ENCODE data around the gene DYNC2I2.

The DYNC2I2 gene

GRCh38 chr9:128619779-128620178 lies 36.9 kb downstream of the DYNC2I2 start:
- DNase-seq (ENCODE audit: low read depth) = no peak
- no peak for TF ChIP-seq CTCF (IDR thresholded peaks at IDR 0.05; ENCODE audit: control insufficient read depth, insufficient read depth, low read depth, low read length, missing control alignments)
- H3K4me3 ChIP-seq (ENCODE audit: control insufficient read depth, low read depth, low read length) = no peak overlapping the region

DNA sequence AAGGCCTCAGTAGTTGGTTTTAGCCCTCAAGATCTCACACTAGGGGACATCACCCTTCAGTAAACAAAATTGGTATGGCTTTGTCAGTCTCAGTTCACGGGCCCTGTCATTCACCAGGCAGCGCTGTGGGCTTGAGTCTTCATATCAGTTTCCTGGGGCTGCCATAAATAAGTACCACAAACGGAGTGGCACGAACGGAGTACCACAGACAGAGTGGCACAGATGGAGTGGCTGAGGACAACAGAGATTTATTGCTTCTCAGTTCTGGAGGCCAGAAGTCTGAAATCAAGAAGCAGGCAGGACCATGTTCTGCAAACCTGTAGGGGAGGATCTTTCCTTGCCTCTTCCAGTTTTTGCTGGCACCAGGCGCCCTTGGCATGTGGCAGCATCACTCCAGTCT lies 37.5 kb downstream of the DYNC2I2 start:
- DNase-seq (ENCODE audit: low read depth) = no peak
- no peak for TF ChIP-seq CTCF (IDR thresholded peaks at IDR 0.05; ENCODE audit: control insufficient read depth, insufficient read depth, low read depth, low read length, missing control alignments)
- no peak overlapping the region for H3K4me3 ChIP-seq (ENCODE audit: control insufficient read depth, low read depth, low read length)

GRCh38 chr9:128617943-128618342 lies 38.7 kb downstream of the DYNC2I2 start:
- DNase-seq (ENCODE audit: low read depth) = no peak
- TF ChIP-seq CTCF (IDR thresholded peaks at IDR 0.05; ENCODE audit: control insufficient read depth, insufficient read depth, low read depth, low read length, missing control alignments) = no peak
- no peak overlapping the region for H3K4me3 ChIP-seq (ENCODE audit: control insufficient read depth, low read depth, low read length)

GRCh38 chr9:128615571-128615970 lies 41.1 kb downstream of the DYNC2I2 start:
- DNase-seq (ENCODE audit: low read depth) = no peak
- TF ChIP-seq CTCF (IDR thresholded peaks at IDR 0.05; ENCODE audit: control insufficient read depth, insufficient read depth, low read depth, low read length, missing control alignments) = no peak
- H3K4me3 ChIP-seq (ENCODE audit: control insufficient read depth, low read depth, low read length) = no peak overlapping the region

DNA sequence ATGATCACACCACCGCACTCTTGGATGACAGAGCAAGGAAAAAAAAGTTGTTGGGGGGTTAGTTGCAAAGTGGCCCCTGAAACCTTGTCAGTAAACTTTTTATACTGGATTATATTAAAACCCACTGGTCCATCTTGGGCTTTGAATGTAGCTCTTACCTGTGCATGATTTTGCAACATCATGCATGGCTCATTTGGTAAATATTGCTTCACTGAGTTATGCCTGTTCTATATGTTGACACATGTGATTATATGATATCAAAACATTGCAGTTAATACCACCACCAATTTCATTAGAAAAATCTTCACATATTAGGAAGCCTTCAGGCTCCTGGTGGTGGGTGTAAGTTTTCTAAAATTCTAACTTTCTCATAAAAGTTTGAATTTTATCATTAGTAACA lies 41.9 kb downstream of the DYNC2I2 start:
- DNase-seq (ENCODE audit: low read depth) = no peak
- no peak for TF ChIP-seq CTCF (IDR thresholded peaks at IDR 0.05; ENCODE audit: control insufficient read depth, insufficient read depth, low read depth, low read length, missing control alignments)
- H3K4me3 ChIP-seq (ENCODE audit: control insufficient read depth, low read depth, low read length) = no peak overlapping the region

DNA sequence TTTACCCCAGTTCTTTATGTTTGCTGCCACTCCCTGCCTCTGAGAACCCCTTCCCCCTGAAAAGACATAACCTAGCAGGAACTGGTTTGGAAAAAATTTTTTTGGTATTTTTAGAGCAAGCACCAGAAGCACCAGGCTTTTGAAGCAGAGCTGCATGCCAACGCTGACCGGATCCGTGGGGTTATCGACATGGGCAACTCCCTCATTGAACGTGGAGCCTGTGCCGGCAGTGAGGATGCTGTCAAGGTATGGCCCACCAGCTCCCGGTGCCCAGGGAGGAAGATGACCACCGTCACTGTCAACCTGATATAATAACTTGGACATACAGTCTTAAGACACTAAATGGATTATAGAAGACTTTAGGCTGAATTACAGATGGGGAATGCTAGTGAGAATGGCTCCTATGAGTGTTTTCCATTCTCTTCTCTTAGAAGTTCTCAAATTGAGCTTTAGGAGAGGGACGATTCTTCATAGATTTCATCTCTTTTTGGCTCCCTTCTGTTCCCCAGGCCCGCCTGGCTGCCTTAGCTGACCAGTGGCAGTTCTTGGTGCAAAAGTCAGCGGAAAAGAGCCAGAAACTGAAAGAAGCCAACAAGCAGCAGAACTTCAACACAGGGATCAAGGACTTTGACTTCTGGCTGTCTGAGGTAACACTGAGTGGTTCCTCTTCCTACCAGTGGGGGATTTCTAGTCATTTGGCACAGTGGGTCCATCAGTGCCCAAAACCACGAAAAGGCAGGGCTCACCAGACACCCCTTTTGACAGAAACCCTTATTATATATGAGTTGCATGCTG lies 44.9 kb downstream of the DYNC2I2 start:
- no peak for DNase-seq (ENCODE audit: low read depth)
- no peak for TF ChIP-seq CTCF (IDR thresholded peaks at IDR 0.05; ENCODE audit: control insufficient read depth, insufficient read depth, low read depth, low read length, missing control alignments)

More for the DNA sequence above, 44.9 kb downstream of the DYNC2I2 start:
- no peak overlapping the region for H3K4me3 ChIP-seq (ENCODE audit: control insufficient read depth, low read depth, low read length)

Data from AG09309 (cell line).